GM12878 (cell line): Measurements from ENCODE around the gene TGFBI. TPM values are rescaled to one million over a fixed set of nuclear protein-coding genes. Genes with fewer than 3 reads are reported as not detected.
A peak's percentile ranks its signal among the peaks of the same experiment; 100 is the strongest.

Source experiments
- ATAC-seq: fragments of 200-7000 bp; cut with Tn5 transposase; 3 replicates; pipeline ENCODE4 v1.9.1; 2020; ENCODE audit warnings: mild to moderate bottlenecking, moderate library complexity
- BruUV-seq: library from RNA; stranded (reverse); fragments of 400-500 nt; replicated peaks from 2 replicates; lab custom pipeline; 2021; lab: Mats Ljungman, UMichigan
- CTCF ChIA-PET: fragments of 300-600 bp; sonication (Branson Sonifier 250); formaldehyde crosslinking; extraction: SDS; loops from one replicate; lab custom pipeline; 2021; ENCODE audit warnings: inconsistent platforms; lab: Yijun Ruan, JAX
- POLR2A ChIA-PET: fragments of 350-600 bp; formaldehyde crosslinking; extraction: SDS; loops from one replicate; lab custom pipeline; 2021; ENCODE audit warnings: inconsistent platforms; lab: Charles Lee
- RAD21 ChIA-PET: fragments of 300-600 bp; sonication (Branson Sonifier 250); formaldehyde crosslinking; loops from one replicate; lab custom pipeline; 2023; ENCODE audit warnings: antibody characterized with exemption; ENCODE audit not compliant: unreplicated experiment; lab: Charles Lee
- SMC1A ChIA-PET: fragments of 300-600 bp; sonication (Branson Sonifier 250); formaldehyde crosslinking; loops from one replicate; lab custom pipeline; 2023; ENCODE audit not compliant: unreplicated experiment, uncharacterized antibody; lab: Charles Lee
- DNase-seq: peaks from one replicate; pipeline ENCODE4 v3.0.0-alpha.2; 2011; ENCODE audit warnings: low read depth, low spot score
- FAIRE-seq: peaks from 3 replicates; lab custom pipeline; 2011; peaks lifted over from hg19 to GRCh38; lab: Jason Lieb, UNC
- H2AFZ ChIP-seq: 2 replicates; pipeline ENCODE4 v1.6.0; 2011; ENCODE audit warnings: low read depth, low read length, control low read depth; ENCODE audit not compliant: control insufficient read depth
- H3K27ac ChIP-seq: 2 replicates; pipeline ENCODE4 v1.5.1; 2011; ENCODE audit warnings: control low read depth; ENCODE audit not compliant: control insufficient read depth, insufficient read depth
- H3K27me3 ChIP-seq, 2 experiments: replicated peaks in 1 of 2; 2 replicates each; pipeline versions ENCODE4 v1.6.0 to v1.6.1; 2011; ENCODE audit warnings: low read length in 1 of 2; ENCODE audit not compliant: control insufficient read depth in 2 of 2, insufficient read depth in 2 of 2
- H3K36me3 ChIP-seq, 2 experiments: 2 replicates each; pipeline ENCODE4 v1.5.1; 2011; ENCODE audit warnings: low read length in 1 of 2; ENCODE audit not compliant: control insufficient read depth in 2 of 2, insufficient read depth in 2 of 2
- H3K4me1 ChIP-seq: 2 replicates; pipeline ENCODE4 v1.6.1; 2011; ENCODE audit warnings: mild to moderate bottlenecking, low read length, moderate library complexity, mixed read lengths; ENCODE audit not compliant: control insufficient read depth, insufficient read depth
- H3K4me2 ChIP-seq: 2 replicates; pipeline ENCODE4 v1.6.0; 2011; ENCODE audit warnings: control low read depth; ENCODE audit not compliant: control insufficient read depth, insufficient read depth
- H3K4me3 ChIP-seq: fragments of 200-600 bp; sonication (generic); 2 replicates; pipeline ENCODE4 v1.5.1; 2016
- H3K79me2 ChIP-seq: 2 replicates; pipeline ENCODE4 v1.6.0; 2011; ENCODE audit warnings: low read length; ENCODE audit not compliant: control insufficient read depth, insufficient read depth
- H3K9ac ChIP-seq: 2 replicates; pipeline ENCODE4 v1.8.0; 2011; ENCODE audit warnings: low read length, control low read depth, mixed read lengths; ENCODE audit not compliant: control insufficient read depth, insufficient read depth
- H3K9me3 ChIP-seq: replicated peaks from 3 replicates; pipeline ENCODE4 v1.5.1; 2011; ENCODE audit warnings: mild to moderate bottlenecking, low read length; ENCODE audit not compliant: control insufficient read depth, insufficient read depth
- H4K20me1 ChIP-seq: 2 replicates; pipeline ENCODE4 v1.6.0; 2011; ENCODE audit not compliant: control insufficient read depth, insufficient read depth
- BHLHE40 ChIP-seq, 2 experiments: fragments of 450-650 bp in 1 of 2; IDR thresholded peaks; 2 replicates each; pipeline ENCODE4 v1.6.1; 2011 to 2017; ENCODE audit warnings: low read depth in 2 of 2, borderline replicate concordance in 1 of 2, improper control_type of control experiment in 1 of 2, low read length in 1 of 2, mild to moderate bottlenecking in 1 of 2
- ESRRA ChIP-seq: IDR thresholded peaks from 2 replicates; pipeline ENCODE4 v1.6.1; 2012; ENCODE audit warnings: mild to moderate bottlenecking, low read length, improper control_type of control experiment
- IKZF1 ChIP-seq: fragments of 450-650 bp; conservative IDR thresholded peaks from 2 replicates; pipeline ENCODE4 v1.6.1; 2017; ENCODE audit warnings: antibody characterized with exemption, mild to moderate bottlenecking
- NR2C2 ChIP-seq: IDR thresholded peaks from 2 replicates; pipeline ENCODE4 v1.6.1; 2011; ENCODE audit warnings: borderline replicate concordance, low read depth; ENCODE audit not compliant: control insufficient read depth, insufficient read length
- NR2F1 ChIP-seq: fragments of 450-650 bp; conservative IDR thresholded peaks from 2 replicates; pipeline ENCODE4 v1.6.1; 2017; ENCODE audit warnings: mild to moderate bottlenecking
- POU2F2 ChIP-seq: IDR thresholded peaks from 3 replicates; pipeline ENCODE4 v1.6.1; 2011; ENCODE audit warnings: low read depth, mild to moderate bottlenecking, low read length, borderline replicate concordance
- RELA ChIP-seq: fragments of 450-650 bp; IDR thresholded peaks from 2 replicates; pipeline ENCODE4 v1.8.0; 2014; ENCODE audit warnings: borderline replicate concordance; ENCODE audit not compliant: partially characterized antibody
- WGBS: methylation state at CpG from one replicate; pipeline ENCODE4 v1.1.6; 2016; ENCODE audit warnings: low lambda C conversion rate; ENCODE audit not compliant: insufficient replicate concordance, insufficient coverage; ENCODE audit errors: missing lambda C conversion rate; 5-methylcytosine and 5-hydroxymethylcytosine counted together
- in situ Hi-C: fragments of 300-500 bp; cut with MboI; formaldehyde crosslinking; loops from 9 replicates; pipeline ENCODE4 v1.14.3; 2018; ENCODE audit warnings: mixed read lengths
- intact Hi-C: fragments of 100-400 bp; cut with micrococcal nuclease; formaldehyde crosslinking; loops from one replicate; pipeline ENCODE4 v1.14.2; 2022; ENCODE audit not compliant: unreplicated experiment
- polyA plus RNA-seq, 11 experiments: library from polyadenylated mRNA; depleted of rRNA in 4 of 11; unstranded in 6 of 11; stranded (reverse) in 5 of 11; fragments of >200 nt; fragmentation: Nextera tagmentation in 4 of 11; fragmentation: Illumina TruSeq in 1 of 11; extraction: Ambion mirVana in 4 of 11; extraction: Trizol in 1 of 11; gene quantifications; 1 replicate in 1 of 11; 2 replicates in 10 of 11; pipeline versions ENCODE4 v1.2.1 to v1.2.3, GENCODE V29; 2011 to 2016; ENCODE audit warnings: inconsistent platforms in 2 of 11, missing spikeins in 2 of 11, low read depth in 1 of 11
- total RNA-seq, 4 experiments: library from RNA; depleted of rRNA in 3 of 4; stranded (reverse); fragments of >200 nt in 3 of 4; fragmentation: Illumina TruSeq in 1 of 4; extraction: Trizol in 1 of 4; gene quantifications; 2 replicates each; pipeline versions ENCODE4 v1.2.1 to v1.2.3, GENCODE V29; 2013 to 2021

The TGFBI gene
- total and polyA plus RNA-seq, 10 of the 15 experiments (the other 5 are each of a cell fraction or from before 2014, with no cell fraction given) = 0.12 to 1.8 (median 0.19) TPM

DNA sequence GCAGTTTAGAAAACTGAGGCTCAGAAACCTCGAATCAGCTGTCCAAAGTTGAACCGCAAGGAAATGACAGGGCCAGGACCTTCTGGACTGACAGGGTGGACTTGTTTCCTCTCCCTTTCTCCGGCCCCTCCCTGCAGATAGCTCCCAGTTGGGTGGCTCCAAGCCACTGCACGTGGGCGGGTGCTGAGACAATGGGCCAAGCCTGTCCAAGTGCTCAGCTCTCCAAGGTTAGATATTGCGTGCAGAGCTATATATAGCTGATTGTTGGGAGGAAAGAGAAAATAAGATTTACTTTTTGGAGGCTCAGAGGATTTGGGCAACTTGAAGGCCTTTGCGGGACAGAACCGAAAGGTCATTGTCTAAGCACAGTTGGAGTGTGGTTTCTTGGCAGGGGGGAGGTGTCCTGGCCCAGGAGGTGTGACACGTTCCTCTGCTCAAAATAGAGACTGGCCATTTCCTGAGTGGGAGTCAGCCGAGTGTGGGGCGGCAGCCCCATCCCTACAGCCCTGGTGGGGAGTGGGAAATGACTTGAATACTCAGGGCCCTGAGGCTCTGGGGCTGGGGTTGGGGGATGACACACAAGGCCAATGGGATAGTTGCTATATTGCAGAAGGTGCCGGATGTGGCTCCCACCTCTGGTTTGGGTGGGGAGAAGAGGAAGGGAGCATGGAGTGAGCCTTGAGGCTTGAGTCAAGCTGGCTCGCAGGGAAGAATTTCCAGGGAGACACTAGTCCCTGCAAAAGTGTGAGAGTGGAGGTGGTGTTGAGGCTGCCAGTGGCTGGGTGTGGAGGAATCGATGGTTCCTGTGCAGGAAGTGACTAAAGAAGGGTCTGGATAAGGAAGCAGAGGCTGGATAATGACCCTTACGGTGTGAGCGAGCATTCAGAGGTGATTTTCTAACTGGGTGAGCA is 59.4 kb downstream of the TGFBI start:
- no peak overlapping the region for H3K4me2 ChIP-seq
- FAIRE-seq (no peak), ATAC-seq (peak; percentile 49), DNase-seq (no peak)
- no peak overlapping the region for H3K4me3 ChIP-seq
- H3K27ac ChIP-seq = no peak overlapping the region
- POLR2A ChIA-PET = interaction anchor here (0.8 to 0.9 kb wide), 2 partner anchors 12 to 51 kb away, joined by 3 to 4 read pairs; no protein-coding TSS in a partner anchor
- no peak overlapping the region for H3K9ac ChIP-seq
- SMC1A ChIA-PET = interaction anchor here (0.7 to 2.3 kb wide), 13 partner anchors 9 to 143 kb away, joined by 3 to 10 read pairs (median 4); no protein-coding TSS in a partner anchor
- H3K9me3 ChIP-seq = no peaks in the 10 kb centered on the region
- no peaks in the 10 kb centered on the region for H3K36me3 ChIP-seq
- in situ Hi-C loops (no loop called here), intact Hi-C loops (no loop called here)
- H2AFZ ChIP-seq = no peak overlapping the region
- RAD21 ChIA-PET = interaction anchor here (1.2 kb wide), 1 partner anchor 11 kb away, joined by 4 read pairs; no protein-coding TSS in a partner anchor
- peak in 1 of 2 experiments; percentile 20; a peak in 1 of 4 replicates for TF ChIP-seq BHLHE40 (IDR thresholded peaks at IDR 0.05; ENCODE audit: borderline replicate concordance in 1 of 2, low read depth in 2 of 2, low read length in 1 of 2)
- TF ChIP-seq NR2F1 = peak; percentile 71
- TF ChIP-seq IKZF1 = peak; percentile 61
- no peak for TF ChIP-seq POU2F2
- no peaks in the 10 kb centered on the region for H4K20me1 ChIP-seq
- no peaks in the 10 kb centered on the region for H3K79me2 ChIP-seq
- CTCF ChIA-PET = interaction anchor here (1.3 to 2.2 kb wide), 5 partner anchors 10 to 143 kb away, joined by 4 to 5 read pairs (median 5); partner anchors contain the start of gene SMAD5
- no TSS peak for BruUV-seq
- H3K4me1 ChIP-seq = no peaks in the 10 kb centered on the region
- no peaks in the 10 kb centered on the region; a peak in 1 of 4 replicates for H3K27me3 ChIP-seq
- 56% methylated on average over 16 of the region's 16 CpGs for WGBS

DNA sequence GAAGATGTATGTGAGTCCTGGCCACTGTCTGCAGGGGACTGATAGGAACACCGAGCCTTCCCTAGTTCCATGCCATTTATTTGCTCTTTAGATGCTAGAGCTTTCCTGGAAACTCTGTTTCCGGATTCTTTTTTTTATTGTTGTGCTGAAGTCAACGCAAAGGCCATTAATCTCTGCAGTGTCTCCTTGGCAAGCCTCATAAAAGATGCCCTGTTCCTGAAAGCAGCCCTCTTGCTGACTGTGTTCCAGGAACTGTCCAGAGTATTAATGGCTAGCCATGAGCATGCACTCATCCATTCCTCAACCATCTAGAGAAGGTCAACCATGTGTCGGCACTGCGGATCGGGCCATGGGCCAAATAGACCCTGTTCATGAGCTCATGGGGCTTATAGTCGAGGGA is 61.0 kb downstream of the TGFBI start:
- FAIRE-seq (no peak), ATAC-seq (no peak), DNase-seq (no peak)
- Histone ChIP-seq H3K9ac (no peak overlapping the region), H3K4me1 (no peaks in the 10 kb centered on the region), H3K9me3 (no peaks in the 10 kb centered on the region), H3K36me3 (no peaks in the 10 kb centered on the region), H3K4me3 (no peak overlapping the region), H4K20me1 (no peaks in the 10 kb centered on the region), H3K27me3 (peaks cover 0 to 2% of the 10 kb centered on the region in 2 experiments; a peak in 1 of 4 replicates), H3K4me2 (no peak overlapping the region), H2AFZ (no peak overlapping the region), H3K27ac (no peak overlapping the region), H3K79me2 (no peaks in the 10 kb centered on the region)
- WGBS = 48% methylated on average over 7 of the region's 7 CpGs
- ChIA-PET RAD21 (no interaction called here), CTCF (interaction anchor here (1.0 to 2.3 kb wide), 2 partner anchors 8 to 10 kb away, joined by 3 to 6 read pairs; no protein-coding TSS in a partner anchor), SMC1A (interaction anchor here (0.6 to 3.4 kb wide), 4 partner anchors 8 to 18 kb away, joined by 3 to 8 read pairs (median 3); no protein-coding TSS in a partner anchor), POLR2A (no interaction called here)
- TF ChIP-seq NR2C2 (no peak), RELA (no peak), ESRRA (no peak)
- BruUV-seq = no TSS peak
- intact Hi-C loops = no loop called here
- in situ Hi-C loops = no loop called here
